K562 (cell line): Measurements from ENCODE around the gene TEPSIN. TPM values are rescaled to one million over a fixed set of nuclear protein-coding genes. Genes with fewer than 3 reads are reported as not detected.

ENCODE experiments used
- CEBPB ChIP-seq: fragments of 450-650 bp; IDR thresholded peaks from 2 replicates; pipeline ENCODE4 v1.6.1; 2016; ENCODE audit warnings: missing genetic modification characterization, missing compliant biosample characterization
- CREBBP ChIP-seq: IDR thresholded peaks from one replicate; pipeline ENCODE4 v1.6.1; 2012; ENCODE audit warnings: low read depth, mild to moderate bottlenecking, control low read depth, inconsistent platforms, low read length
- FOXK2 ChIP-seq, 2 experiments: fragments of 450-650 bp; IDR thresholded peaks in 1 of 2; conservative IDR thresholded peaks in 1 of 2; 2 replicates each; pipeline ENCODE4 v1.6.1; 2016; ENCODE audit warnings: low read depth in 2 of 2, mild to moderate bottlenecking in 1 of 2
- HDAC3 ChIP-seq: fragments of 450-650 bp; IDR thresholded peaks from 2 replicates; pipeline ENCODE4 v1.6.1; 2018; ENCODE audit warnings: borderline replicate concordance, mild to moderate bottlenecking, moderate library complexity; ENCODE audit not compliant: partially characterized antibody
- JUNB ChIP-seq: fragments of 450-650 bp; formaldehyde crosslinking; conservative IDR thresholded peaks from 2 replicates; pipeline ENCODE4 v1.4.0; 2020; ENCODE audit warnings: mild to moderate bottlenecking
- NEUROD1 ChIP-seq: fragments of 150-350 bp; IDR thresholded peaks from 2 replicates; pipeline ENCODE4 v1.6.1; 2014; ENCODE audit warnings: borderline replicate concordance, low read length, low read depth; ENCODE audit not compliant: partially characterized antibody
- RBM22 ChIP-seq: fragments of 200-400 bp; formaldehyde crosslinking; IDR thresholded peaks from 2 replicates; pipeline ENCODE4 v1.6.1; 2018; ENCODE audit warnings: low read length, low read depth; ENCODE audit not compliant: poor library complexity, severe bottlenecking
- USF1 ChIP-seq: sonication (generic); formaldehyde crosslinking; IDR thresholded peaks from 2 replicates; pipeline ENCODE4 v1.9.0; 2022; ENCODE audit warnings: mild to moderate bottlenecking, missing genetic modification reagents
- ZNF318 ChIP-seq, 2 experiments: fragments of 450-650 bp; IDR thresholded peaks; 2 replicates each; pipeline ENCODE4 v1.6.1; 2016; ENCODE audit warnings: mild to moderate bottlenecking in 2 of 2, borderline replicate concordance in 1 of 2, low read depth in 1 of 2, moderate library complexity in 1 of 2
- ZNF699 ChIP-seq: fragments of 250-450 bp; sonication (Bioruptor Pico); IDR thresholded peaks from 2 replicates; pipeline ENCODE4 v1.8.0; 2021; ENCODE audit warnings: mild to moderate bottlenecking, moderate library complexity; ENCODE audit not compliant: insufficient replicate concordance
- ZNF76 ChIP-seq: fragments of 250-450 bp; sonication (Bioruptor Pico); IDR thresholded peaks from 2 replicates; pipeline ENCODE4 v1.4.0; 2020; ENCODE audit warnings: mild to moderate bottlenecking, moderate library complexity, borderline replicate concordance
- ZNF77 ChIP-seq: fragments of 250-450 bp; sonication (Bioruptor Pico); IDR thresholded peaks from 2 replicates; pipeline ENCODE4 v1.5.0; 2020
- polyA plus RNA-seq, 8 experiments: library from polyadenylated mRNA; depleted of rRNA in 4 of 8; stranded (reverse) in 5 of 8; unstranded in 3 of 8; fragments of >200 nt; fragmentation: Nextera tagmentation in 2 of 8; fragmentation: Illumina TruSeq in 1 of 8; extraction: Ambion mirVana in 2 of 8; extraction: Trizol in 1 of 8; gene quantifications; 2 replicates each; pipeline versions ENCODE4 v1.2.1 to v1.2.3, GENCODE V29; 2011 to 2014; ENCODE audit warnings: inconsistent platforms in 1 of 8, missing spikeins in 1 of 8
- total RNA-seq, 7 experiments: library from RNA; depleted of rRNA in 6 of 7; stranded (reverse); fragments of >200 nt in 6 of 7; fragmentation: Illumina TruSeq in 2 of 7; extraction: Trizol in 2 of 7; gene quantifications; 2 replicates each; pipeline versions ENCODE4 v1.2.1 to v1.2.3, GENCODE V29; 2011 to 2021; ENCODE audit warnings: low replicate concordance in 1 of 7
- TF ChIP-seq, protein P1 (sequence below): sonication (generic); formaldehyde crosslinking; IDR thresholded peaks from 2 replicates; pipeline ENCODE4 v1.8.0; 2022; ENCODE audit warnings: missing genetic modification reagents, mild to moderate bottlenecking, borderline replicate concordance

Gene TEPSIN
- total and polyA plus RNA-seq, 9 of the 15 experiments (the other 6 are each of a cell fraction or from before 2014, with no cell fraction given): 0.80 to 29.8 (median 5.3) TPM

DNA sequence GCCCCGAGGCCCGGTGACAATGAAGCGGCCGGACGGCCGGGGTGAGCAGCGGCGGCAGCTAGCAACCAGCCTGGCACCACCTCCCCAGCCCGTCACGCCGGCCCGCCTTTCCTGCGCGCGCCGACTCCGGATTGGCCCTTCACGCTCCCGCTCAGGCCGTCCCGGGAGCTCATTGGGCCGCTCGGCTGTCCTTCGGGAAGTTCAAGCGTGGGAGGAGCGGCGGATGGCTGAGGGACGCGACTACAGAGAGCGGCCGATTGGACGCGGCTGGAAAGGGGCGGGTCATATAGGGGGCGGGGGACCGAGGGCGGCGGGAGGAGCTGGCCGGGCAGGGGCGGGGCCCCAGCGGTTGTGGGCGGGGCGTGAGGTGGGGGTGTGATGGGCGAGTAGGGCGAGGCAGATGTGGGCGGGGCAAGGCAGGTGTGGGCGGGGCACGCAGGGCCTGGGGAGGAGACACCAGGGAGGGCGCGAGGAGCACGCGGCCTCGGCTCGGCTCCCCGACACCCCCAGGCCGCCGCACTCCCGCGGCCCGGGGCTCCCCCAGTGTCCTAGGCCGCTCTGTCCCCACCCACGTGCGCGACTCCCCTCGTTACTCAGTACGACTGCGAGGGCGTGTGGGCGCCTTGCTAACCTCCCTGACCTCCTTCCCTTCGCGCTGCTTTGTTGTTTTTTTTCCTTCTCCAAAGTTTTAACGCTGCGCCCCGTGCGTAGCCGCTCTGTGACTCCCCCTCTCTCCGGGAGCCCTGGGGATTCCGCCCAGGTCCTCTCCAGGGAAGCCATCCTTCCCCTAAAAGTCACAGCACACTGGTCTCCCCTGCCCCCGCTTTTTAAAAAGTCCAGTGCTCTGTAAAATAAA, 15.7 kb downstream of the TEPSIN start, which contains the start of gene CEP131 (continued):
- TF ChIP-seq NEUROD1: peak; percentile 98
- TF ChIP-seq ZNF699 (CRISPR knock-in tag): no peak
- no peak for TF ChIP-seq JUNB (CRISPR knock-in tag)
- no peak for TF ChIP-seq CEBPB (tag)
- TF ChIP-seq ZNF318 (IDR thresholded peaks at IDR 0.05; ENCODE audit: borderline replicate concordance in 1 of 2, low read depth in 1 of 2): no peak
- TF ChIP-seq ZNF77 (CRISPR knock-in tag): no peak
- no peak for TF ChIP-seq CREBBP
- TF ChIP-seq USF1 (CRISPR knock-in tag): no peak
- TF ChIP-seq, protein P1, sequence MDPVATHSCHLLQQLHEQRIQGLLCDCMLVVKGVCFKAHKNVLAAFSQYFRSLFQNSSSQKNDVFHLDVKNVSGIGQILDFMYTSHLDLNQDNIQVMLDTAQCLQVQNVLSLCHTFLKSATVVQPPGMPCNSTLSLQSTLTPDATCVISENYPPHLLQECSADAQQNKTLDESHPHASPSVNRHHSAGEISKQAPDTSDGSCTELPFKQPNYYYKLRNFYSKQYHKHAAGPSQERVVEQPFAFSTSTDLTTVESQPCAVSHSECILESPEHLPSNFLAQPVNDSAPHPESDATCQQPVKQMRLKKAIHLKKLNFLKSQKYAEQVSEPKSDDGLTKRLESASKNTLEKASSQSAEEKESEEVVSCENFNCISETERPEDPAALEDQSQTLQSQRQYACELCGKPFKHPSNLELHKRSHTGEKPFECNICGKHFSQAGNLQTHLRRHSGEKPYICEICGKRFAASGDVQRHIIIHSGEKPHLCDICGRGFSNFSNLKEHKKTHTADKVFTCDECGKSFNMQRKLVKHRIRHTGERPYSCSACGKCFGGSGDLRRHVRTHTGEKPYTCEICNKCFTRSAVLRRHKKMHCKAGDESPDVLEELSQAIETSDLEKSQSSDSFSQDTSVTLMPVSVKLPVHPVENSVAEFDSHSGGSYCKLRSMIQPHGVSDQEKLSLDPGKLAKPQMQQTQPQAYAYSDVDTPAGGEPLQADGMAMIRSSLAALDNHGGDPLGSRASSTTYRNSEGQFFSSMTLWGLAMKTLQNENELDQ (CRISPR knock-in tag): no peak
- TF ChIP-seq RBM22: no peak
- no peak for TF ChIP-seq HDAC3
- TF ChIP-seq FOXK2 (conservative IDR thresholded peaks at IDR 0.05 in 1 of 2, IDR thresholded peaks at IDR 0.05 in 1 of 2; ENCODE audit: low read depth in 2 of 2): peak in 1 of 2 experiments; percentile 42; a peak in 2 of 4 replicates
- no peak; the same call in 1 of the 2 replicates for TF ChIP-seq ZNF76 (CRISPR knock-in tag)
